DMS53 (cell line): ENCODE data around the gene TRRAP.
"Not testable (repeated sequence)": the region's sequence is repeated elsewhere in the genome, so short reads cannot be mapped to it uniquely, and the experiment has no call there.

Experiments used
- DNase-seq: peaks from one replicate; lab custom pipeline; 2025; lab: John Stamatoyannopoulos, UW

TRRAP gene

GRCh38 chr7:99030457-99030856 lies 152.1 kb downstream of the TRRAP start:
- no peak for DNase-seq

- no peak for DNase-seq
These were observed 152.6 kb downstream of the TRRAP start for GRCh38 chr7:99030951-99031350.

GRCh38 chr7:99031496-99031895 lies 153.2 kb downstream of the TRRAP start:
- DNase-seq = no peak

- DNase-seq = no peak
These were observed 154.6 kb downstream of the TRRAP start for GRCh38 chr7:99032928-99033327.

- DNase-seq = no peak
These were observed 155.4 kb downstream of the TRRAP start for GRCh38 chr7:99033765-99034164.

- no peak for DNase-seq
These were observed 156.8 kb downstream of the TRRAP start for GRCh38 chr7:99034932-99035722.

- DNase-seq = no peak
These were observed 157.6 kb downstream of the TRRAP start for GRCh38 chr7:99035723-99036545.

- peak; percentile 50 for DNase-seq
These were observed 158.3 kb downstream of the TRRAP start for GRCh38 chr7:99036546-99037111.

GRCh38 chr7:99037327-99037940 lies 159.1 kb downstream of the TRRAP start:
- DNase-seq = no peak

GRCh38 chr7:99038086-99038855 lies 159.9 kb downstream of the TRRAP start:
- no peak for DNase-seq

GRCh38 chr7:99039384-99039891 lies 161.1 kb downstream of the TRRAP start:
- no peak for DNase-seq

- peak; percentile 93 for DNase-seq
These were observed 162.0 kb downstream of the TRRAP start for GRCh38 chr7:99040104-99040958.

- DNase-seq = no peak
These were observed 163.2 kb downstream of the TRRAP start for GRCh38 chr7:99041526-99041925.

GRCh38 chr7:99042957-99043356 lies 164.6 kb downstream of the TRRAP start:
- DNase-seq = no peak

GRCh38 chr7:99044858-99045257 lies 166.5 kb downstream of the TRRAP start:
- DNase-seq = not testable (repeated sequence)

GRCh38 chr7:99046262-99046661 lies 167.9 kb downstream of the TRRAP start:
- not testable (repeated sequence) for DNase-seq

- no peak for DNase-seq
These were observed 168.4 kb downstream of the TRRAP start for GRCh38 chr7:99046722-99047121.

GRCh38 chr7:99047526-99048077 lies 169.3 kb downstream of the TRRAP start:
- no peak for DNase-seq

- no peak for DNase-seq
These were observed 172.6 kb downstream of the TRRAP start for GRCh38 chr7:99050971-99051370.

GRCh38 chr7:99054781-99055180 lies 176.4 kb downstream of the TRRAP start:
- no peak for DNase-seq
